HepG2 (cell line): ENCODE measurements around the gene CADPS. TPM values are rescaled to one million over a fixed set of nuclear protein-coding genes. Genes with fewer than 3 reads are reported as not detected.

Experiments
- ATAC-seq: fragments of 200-7000 bp; cut with Tn5 transposase; 3 replicates; pipeline ENCODE4 v1.9.1; 2020; ENCODE audit warnings: mild to moderate bottlenecking, moderate library complexity
- BruUV-seq: library from RNA; stranded (reverse); fragments of 400-500 nt; replicated peaks from 2 replicates; lab custom pipeline; 2021; lab: Mats Ljungman, UMichigan
- CTCF ChIA-PET: fragments of 300-600 bp; formaldehyde crosslinking; extraction: SDS; loops from one replicate; lab custom pipeline; 2021; ENCODE audit warnings: low total read pairs, inconsistent platforms, low intra/inter-chr PET ratio; lab: Yijun Ruan, JAX
- POLR2A ChIA-PET: fragments of 350-600 bp; sonication (Branson Sonifier 250); formaldehyde crosslinking; loops from one replicate; lab custom pipeline; 2020; ENCODE audit warnings: antibody characterized with exemption, inconsistent platforms; lab: Yijun Ruan, JAX
- DNase-seq: peaks from one replicate; pipeline ENCODE4 v3.0.0-alpha.2; 2015; ENCODE audit warnings: low spot score
- FAIRE-seq: peaks from 3 replicates; lab custom pipeline; 2011; peaks lifted over from hg19 to GRCh38; lab: Jason Lieb, UNC
- H2AFZ ChIP-seq: one replicate; pipeline ENCODE4 v1.6.1; 2011; ENCODE audit warnings: low read length, inconsistent platforms
- H3K27ac ChIP-seq: fragments of 300-600 bp; 3 replicates; pipeline ENCODE4 v1.8.0; 2011; ENCODE audit warnings: mixed run types, mild to moderate bottlenecking, mixed read lengths, low read length, inconsistent platforms; ENCODE audit not compliant: insufficient read depth; ENCODE audit errors: extremely low read length
- H3K27me3 ChIP-seq, 2 experiments: fragments of 200-600 bp in 1 of 2; 2 replicates in 1 of 2; 3 replicates in 1 of 2; pipeline versions ENCODE4 v1.6.0 to v1.8.0; 2011; ENCODE audit warnings: low read length in 2 of 2, mild to moderate bottlenecking in 2 of 2, moderate library complexity in 2 of 2, inconsistent platforms in 1 of 2; ENCODE audit not compliant: insufficient read depth in 2 of 2, control insufficient read depth in 1 of 2
- H3K36me3 ChIP-seq, 2 experiments: fragments of 200-600 bp in 1 of 2; replicated peaks in 1 of 2; 2 replicates in 1 of 2; 3 replicates in 1 of 2; pipeline versions ENCODE4 v1.5.1 to v1.8.0; 2011; ENCODE audit warnings: low read length in 2 of 2, inconsistent platforms in 1 of 2; ENCODE audit not compliant: insufficient read depth in 2 of 2, control insufficient read depth in 1 of 2
- H3K4me1 ChIP-seq: 2 replicates; pipeline ENCODE4 v1.5.1; 2012; ENCODE audit warnings: low read length, inconsistent platforms; ENCODE audit not compliant: insufficient read depth
- H3K4me2 ChIP-seq: 2 replicates; pipeline ENCODE4 v1.6.0; 2011; ENCODE audit warnings: low read depth, low read length, inconsistent platforms
- H3K4me3 ChIP-seq, 3 experiments: fragments of 200-600 bp in 1 of 3; sonication (generic), shearing (Covaris generic) in 1 of 3; replicated peaks in 1 of 3; 2 replicates each; pipeline ENCODE4 v1.5.1; 2011 to 2016; ENCODE audit warnings: low read length in 3 of 3, inconsistent platforms in 2 of 3, low read depth in 2 of 3, mild to moderate bottlenecking in 2 of 3, control low read depth in 1 of 3, mixed read lengths in 1 of 3; ENCODE audit not compliant: insufficient read depth in 1 of 3
- H3K79me2 ChIP-seq: one replicate; pipeline ENCODE4 v1.6.1; 2011; ENCODE audit warnings: low read length, inconsistent platforms; ENCODE audit not compliant: insufficient read depth
- H3K9ac ChIP-seq: 2 replicates; pipeline ENCODE4 v1.6.0; 2011; ENCODE audit warnings: mild to moderate bottlenecking, low read depth, low read length, inconsistent platforms; ENCODE audit not compliant: insufficient read depth
- H3K9me3 ChIP-seq: 2 replicates; pipeline ENCODE4 v1.5.1; 2012; ENCODE audit warnings: mild to moderate bottlenecking, low read length
- H4K20me1 ChIP-seq: 2 replicates; pipeline ENCODE4 v1.6.0; 2011; ENCODE audit warnings: inconsistent platforms, mild to moderate bottlenecking, low read length, moderate library complexity; ENCODE audit not compliant: insufficient read depth
- BRD4 ChIP-seq: sonication (generic); formaldehyde crosslinking; IDR thresholded peaks from 2 replicates; pipeline ENCODE4 v1.4.0; 2020; ENCODE audit warnings: missing genetic modification reagents
- GTF2F1 ChIP-seq: fragments of 150-350 bp; IDR thresholded peaks from 2 replicates; pipeline ENCODE4 v1.6.1; 2014; ENCODE audit warnings: low read length
- HMG20B ChIP-seq: conservative IDR thresholded peaks from 2 replicates; pipeline ENCODE4 v1.6.1; 2016; ENCODE audit warnings: missing genetic modification reagents, missing compliant biosample characterization
- IKZF1 ChIP-seq: fragments of 450-650 bp; IDR thresholded peaks from 2 replicates; pipeline ENCODE4 v1.7.1; 2016
- KLF9 ChIP-seq: IDR thresholded peaks from 2 replicates; pipeline ENCODE4 v1.6.1; 2016; ENCODE audit warnings: low read depth
- NFE2L2 ChIP-seq: fragments of 150-350 bp; IDR thresholded peaks from 2 replicates; pipeline ENCODE4 v1.6.1; 2014; ENCODE audit warnings: low read length
- PCBP2 ChIP-seq: fragments of 200-400 bp; formaldehyde crosslinking; optimal IDR thresholded peaks from 2 replicates; pipeline ENCODE3; 2018; ENCODE audit warnings: low read length, low read depth; ENCODE audit not compliant: poor library complexity, severe bottlenecking
- SMYD3 ChIP-seq: sonication (generic); formaldehyde crosslinking; IDR thresholded peaks from 2 replicates; pipeline ENCODE4 v1.8.1; 2023; ENCODE audit warnings: mild to moderate bottlenecking, missing genetic modification reagents
- SRSF1 ChIP-seq: fragments of 200-400 bp; formaldehyde crosslinking; optimal IDR thresholded peaks from 2 replicates; pipeline ENCODE3; 2017; ENCODE audit warnings: mild to moderate bottlenecking, low read depth, low read length, moderate library complexity
- ZFP37 ChIP-seq: sonication (generic); formaldehyde crosslinking; IDR thresholded peaks from 2 replicates; pipeline ENCODE4 v1.4.0; 2020; ENCODE audit warnings: missing genetic modification reagents, borderline replicate concordance
- ZNF234 ChIP-seq: sonication (generic); formaldehyde crosslinking; conservative IDR thresholded peaks from 2 replicates; pipeline ENCODE4 v1.5.1; 2020; ENCODE audit warnings: mild to moderate bottlenecking, missing genetic modification reagents
- ZNF30 ChIP-seq: sonication (generic); formaldehyde crosslinking; IDR thresholded peaks from 2 replicates; pipeline ENCODE4 v1.5.0; 2020; ENCODE audit warnings: mild to moderate bottlenecking, missing genetic modification reagents
- ZNF383 ChIP-seq: sonication (generic); formaldehyde crosslinking; IDR thresholded peaks from 2 replicates; pipeline ENCODE4 v1.4.0; 2020; ENCODE audit warnings: missing genetic modification reagents, mild to moderate bottlenecking, borderline replicate concordance
- ZNF468 ChIP-seq: sonication (generic); formaldehyde crosslinking; IDR thresholded peaks from 2 replicates; pipeline ENCODE4 v1.8.0; 2022; ENCODE audit warnings: mild to moderate bottlenecking, moderate library complexity, missing genetic modification reagents
- in situ Hi-C: cut with HindIII; loops from 2 replicates; pipeline ENCODE4 v1.10.0; 2017; ENCODE audit warnings: low pct_unique_long_range_greater_than_20kb; ENCODE audit not compliant: extremely low pct_ligation_motif_present
- intact Hi-C: fragments of 100-400 bp; cut with micrococcal nuclease; formaldehyde crosslinking; loops from one replicate; pipeline ENCODE4 v1.10.0; 2022; ENCODE audit not compliant: unreplicated experiment
- polyA plus RNA-seq, 8 experiments: library from polyadenylated mRNA; depleted of rRNA in 3 of 8; stranded (reverse) in 7 of 8; unstranded in 1 of 8; fragments of >200 nt; fragmentation: Illumina TruSeq in 4 of 8; extraction: Trizol in 4 of 8; gene quantifications; 2 replicates each; pipeline versions ENCODE4 v1.2.1 to v1.2.3, GENCODE V29; 2011 to 2016; ENCODE audit warnings: low read depth in 4 of 8, missing spikeins in 1 of 8, mixed read lengths in 1 of 8; ENCODE audit not compliant: insufficient read depth in 1 of 8
- total RNA-seq, 5 experiments: library from RNA; depleted of rRNA; stranded (reverse); fragments of >200 nt; fragmentation: Illumina TruSeq; extraction: Trizol; gene quantifications; 2 replicates each; pipeline ENCODE4 v1.2.3, GENCODE V29; 2016; ENCODE audit warnings: low read depth in 1 of 5
- TF ChIP-seq, protein P1 (sequence below): sonication (generic); formaldehyde crosslinking; IDR thresholded peaks from 2 replicates; pipeline ENCODE4 v1.4.0; 2020; ENCODE audit warnings: mild to moderate bottlenecking, missing genetic modification reagents

CADPS gene
- total and polyA plus RNA-seq, 2 of the 13 experiments (the other 11 are each of a cell fraction or from before 2014, with no cell fraction given), result not detected

DNA sequence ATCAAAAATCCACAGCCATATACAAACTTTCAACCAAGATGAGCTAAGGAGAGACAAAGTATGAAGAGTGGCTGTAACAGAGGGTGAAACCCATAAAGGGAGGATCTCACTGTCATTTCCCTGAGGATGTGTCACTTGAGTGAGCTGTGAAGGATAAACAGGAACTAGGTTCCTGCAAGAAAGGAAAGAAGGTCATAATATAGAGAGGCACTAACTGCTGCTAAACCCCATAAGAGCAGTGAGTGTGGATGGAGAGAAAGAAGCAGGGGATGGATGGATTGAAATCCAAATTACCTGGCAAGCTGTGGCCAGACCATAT is 45.2 kb upstream of the CADPS start:
- ATAC-seq (no peak), DNase-seq (no peak), FAIRE-seq (no peak)
- Histone ChIP-seq H3K4me1 (no peaks in the 10 kb centered on the region), H3K4me3 (no peak overlapping the region), H3K79me2 (no peaks in the 10 kb centered on the region), H3K27me3 (no peaks in the 10 kb centered on the region), H2AFZ (no peak overlapping the region), H4K20me1 (no peaks in the 10 kb centered on the region), H3K27ac (no peak overlapping the region), H3K9me3 (no peaks in the 10 kb centered on the region), H3K9ac (no peak overlapping the region), H3K36me3 (no peaks in the 10 kb centered on the region), H3K4me2 (no peak overlapping the region)
- ChIA-PET CTCF (no interaction called here), POLR2A (no interaction called here)
- TF ChIP-seq BRD4, result no peak
- no peak for TF ChIP-seq ZNF234
- TF ChIP-seq KLF9 (CRISPR knock-in tag), result no peak
- TF ChIP-seq, protein P1, sequence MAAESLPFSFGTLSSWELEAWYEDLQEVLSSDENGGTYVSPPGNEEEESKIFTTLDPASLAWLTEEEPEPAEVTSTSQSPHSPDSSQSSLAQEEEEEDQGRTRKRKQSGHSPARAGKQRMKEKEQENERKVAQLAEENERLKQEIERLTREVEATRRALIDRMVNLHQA, result no peak
- no peak for TF ChIP-seq ZNF383
- no peak for TF ChIP-seq GTF2F1
- TF ChIP-seq ZNF468 (CRISPR knock-in tag), result no peak
- TF ChIP-seq IKZF1, result no peak
- no peak for TF ChIP-seq NFE2L2
- no peak for TF ChIP-seq PCBP2
- no peak for TF ChIP-seq SRSF1
- TF ChIP-seq ZNF30 (CRISPR knock-in tag), result no peak
- no peak for TF ChIP-seq HMG20B (CRISPR knock-in tag)
- no peak for TF ChIP-seq SMYD3 (CRISPR knock-in tag)
- no peak for TF ChIP-seq ZFP37
- intact Hi-C loops (no loop called here), in situ Hi-C loops (no loop called here)
- no TSS peak for BruUV-seq
